Activated T-cell treated with anti-CD3 and anti-CD28 coated beads for 24 hours (primary cell): ENCODE results near the gene SELL.
A peak's percentile ranks its signal among the peaks of the same experiment; 100 is the strongest.
"Not testable (repeated sequence)": the region's sequence is repeated elsewhere in the genome, so short reads cannot be mapped to it uniquely, and the experiment has no call there.

Source experiments
- DNase-seq: peaks from one replicate; pipeline ENCODE4 v3.0.0-alpha.2; 2020; ENCODE audit warnings: low read depth

The SELL gene

GRCh38 chr1:169711469-169712308, at the start of gene SELL:
Gene SELL, minus strand, starts transcription at chr1:169711620. Its CDS starts 122 bp downstream, at chr1:169711498.
- DNase-seq = peak; percentile 74

- no peak for DNase-seq
Observed at GRCh38 chr1:169759038-169759437, 47.6 kb upstream of the SELL start.

DNA sequence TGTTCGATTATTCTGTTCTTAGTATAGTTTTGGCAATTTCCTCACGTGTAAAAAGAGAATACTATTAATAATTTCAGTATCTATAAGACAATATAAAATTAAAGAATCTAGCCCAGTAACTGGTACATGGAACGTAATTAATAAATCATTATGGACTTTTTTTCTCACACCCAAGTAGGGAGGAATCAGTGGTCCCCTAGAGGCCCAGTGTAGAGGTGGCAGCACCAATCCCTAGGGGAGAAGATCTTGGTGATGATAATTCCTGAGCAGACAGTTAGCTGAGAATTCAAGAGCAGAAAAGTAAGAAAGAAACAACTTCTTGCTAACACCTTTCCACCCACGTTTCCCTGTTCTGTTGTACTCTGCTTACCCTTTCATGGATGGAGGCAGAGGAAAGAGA, 42.1 kb upstream of the SELL start:
- DNase-seq = no peak

DNA sequence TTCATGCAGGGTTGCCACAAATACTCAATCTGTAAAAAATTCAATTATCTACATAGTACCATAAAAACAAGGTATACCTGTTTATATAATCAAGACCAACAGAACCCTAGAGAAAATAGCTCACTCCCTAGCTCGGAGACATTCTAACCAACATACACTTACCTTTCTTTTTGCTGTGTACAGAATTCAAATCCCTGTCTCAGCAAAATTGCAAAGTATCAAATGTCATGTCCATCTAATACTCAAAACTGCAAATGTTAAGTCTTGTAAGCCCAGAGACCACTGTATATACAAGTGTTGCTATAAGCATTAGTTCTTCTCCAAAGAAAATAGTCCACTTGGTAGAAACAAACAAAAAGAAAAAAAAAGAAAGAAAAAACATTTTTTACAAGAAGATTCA, 38.6 kb upstream of the SELL start:
- DNase-seq = no peak

- DNase-seq = no peak
Observed at GRCh38 chr1:169746550-169746949, 35.1 kb upstream of the SELL start.

DNA sequence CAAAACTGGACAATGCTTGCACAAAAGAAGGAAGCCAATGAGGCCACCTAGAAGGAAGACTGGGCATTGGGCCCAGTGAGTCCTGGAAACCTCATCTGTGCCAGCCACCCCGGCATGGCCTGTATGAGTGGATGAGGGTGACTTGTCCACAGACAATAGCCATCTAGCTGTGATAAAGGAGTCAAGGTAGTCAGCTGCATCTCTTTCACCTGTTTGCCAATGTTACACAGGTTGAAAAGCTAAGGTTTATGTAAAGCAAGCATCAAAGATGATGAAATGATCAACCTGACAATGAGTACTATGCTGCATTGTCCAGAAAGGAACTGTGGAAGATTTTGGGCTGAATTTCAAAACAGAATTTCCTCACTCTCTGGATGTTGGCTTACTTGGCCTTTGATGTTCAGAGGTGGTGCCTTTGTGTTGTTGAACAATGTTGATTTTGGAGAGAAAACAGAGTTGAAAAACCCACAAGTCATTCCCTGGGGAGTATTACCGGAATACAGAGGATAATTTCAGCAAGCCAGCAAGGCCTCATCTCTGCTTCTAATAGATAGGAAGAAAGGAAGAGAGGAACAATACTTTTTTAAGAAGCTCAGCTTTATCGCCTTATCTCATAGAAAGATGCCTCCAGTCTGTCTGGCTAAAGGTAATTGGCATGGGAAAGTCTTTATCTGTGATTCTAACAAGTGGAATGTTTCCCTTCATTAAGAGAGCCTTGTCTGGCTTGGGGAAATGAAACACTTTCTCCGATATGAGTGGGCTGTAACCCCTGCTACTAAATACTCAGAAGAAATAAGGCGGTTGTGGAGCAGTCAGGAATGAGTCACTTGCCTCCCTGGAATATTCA, 33.8 kb upstream of the SELL start:
- no peak for DNase-seq

DNA sequence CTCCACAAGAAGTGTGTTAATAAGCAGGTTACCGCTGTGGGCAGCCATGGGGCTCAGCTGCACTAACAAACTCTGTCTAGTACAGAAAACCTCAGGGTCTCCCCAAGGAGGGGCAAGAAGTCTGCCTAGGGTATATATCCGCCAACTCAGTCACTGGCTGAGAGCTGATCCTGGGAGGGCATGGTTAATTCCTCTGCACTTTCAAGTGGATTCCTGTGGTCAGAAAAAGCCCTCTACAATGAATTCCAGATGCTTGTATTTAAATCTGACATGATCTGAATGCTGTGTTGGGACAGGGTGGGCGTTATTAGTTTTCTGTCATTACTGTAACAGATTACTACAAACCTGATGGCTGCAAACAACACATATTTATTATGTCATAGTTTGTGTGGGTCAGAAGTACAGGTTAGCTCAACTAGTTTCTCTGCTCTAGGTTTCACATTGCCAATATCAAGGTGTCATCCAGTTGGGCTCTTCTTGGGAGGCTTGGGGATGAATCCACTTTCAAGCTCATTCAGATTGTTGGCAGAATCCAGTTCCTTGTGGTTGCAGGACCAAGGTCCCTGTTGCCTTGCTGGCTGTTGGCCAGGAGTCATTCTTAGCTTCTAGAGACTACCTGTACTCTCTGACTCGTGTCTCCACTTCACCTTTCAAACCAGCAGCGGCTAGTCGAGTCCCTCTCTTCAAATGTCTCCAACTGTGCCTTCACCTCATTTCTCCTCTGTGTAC, 30.4 kb upstream of the SELL start:
- no peak for DNase-seq

GRCh38 chr1:169739980-169740379, 28.6 kb upstream of the SELL start:
- no peak for DNase-seq

GRCh38 chr1:169733924-169734323, 22.5 kb upstream of the SELL start, which contains the start of gene SELE:
Gene SELE, minus strand, starts transcription at chr1:169734079. Its CDS starts 467 bp downstream, at chr1:169733612.
- no peak for DNase-seq

- no peak for DNase-seq
Observed at GRCh38 chr1:169731446-169731845, 20.0 kb upstream of the SELL start.

GRCh38 chr1:169729991-169730390, 18.6 kb upstream of the SELL start:
- no peak for DNase-seq

GRCh38 chr1:169727307-169727706, 15.9 kb upstream of the SELL start:
- no peak for DNase-seq

DNA sequence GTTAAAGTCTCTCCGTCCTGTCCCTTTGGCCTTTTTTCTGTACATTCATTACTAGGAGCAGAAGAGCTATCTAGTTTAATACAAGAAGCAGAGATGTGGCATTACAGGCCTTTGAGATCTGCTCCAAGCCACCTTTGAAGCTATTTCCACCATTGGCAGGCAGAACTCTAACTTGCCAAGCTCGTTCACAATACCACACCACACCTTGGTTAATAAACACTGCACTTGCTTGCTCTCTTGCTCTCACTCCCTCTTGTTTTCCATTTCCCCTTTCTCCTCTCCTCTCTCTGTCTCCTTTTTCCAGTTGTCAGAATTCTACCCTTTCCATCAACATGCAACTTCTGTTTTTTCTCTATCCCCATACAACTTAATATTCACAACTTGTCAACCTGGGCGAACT, 15.4 kb upstream of the SELL start:
- no peak for DNase-seq

GRCh38 chr1:169725930-169726329, 14.5 kb upstream of the SELL start:
- DNase-seq = no peak

GRCh38 chr1:169724168-169724567, 12.7 kb upstream of the SELL start:
- DNase-seq = no peak

DNA sequence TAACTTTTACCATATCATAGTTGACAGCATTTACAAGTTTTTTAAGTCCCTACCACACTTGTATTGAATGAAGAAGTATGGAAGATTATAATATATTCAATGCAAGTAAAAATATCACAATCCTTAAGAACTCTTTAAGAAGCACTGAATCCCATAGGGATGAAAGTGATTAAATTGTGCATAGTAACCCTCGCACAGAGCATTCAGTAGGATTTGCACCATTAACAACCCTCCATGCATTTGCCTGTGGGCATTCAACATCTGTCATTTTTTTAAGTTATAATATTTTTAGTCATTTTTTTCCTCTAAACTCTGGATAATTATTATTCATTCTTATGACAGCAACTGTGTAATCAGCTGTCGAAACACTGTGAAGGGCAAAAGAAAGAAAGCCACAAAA, 12.3 kb upstream of the SELL start:
- DNase-seq = no peak

DNA sequence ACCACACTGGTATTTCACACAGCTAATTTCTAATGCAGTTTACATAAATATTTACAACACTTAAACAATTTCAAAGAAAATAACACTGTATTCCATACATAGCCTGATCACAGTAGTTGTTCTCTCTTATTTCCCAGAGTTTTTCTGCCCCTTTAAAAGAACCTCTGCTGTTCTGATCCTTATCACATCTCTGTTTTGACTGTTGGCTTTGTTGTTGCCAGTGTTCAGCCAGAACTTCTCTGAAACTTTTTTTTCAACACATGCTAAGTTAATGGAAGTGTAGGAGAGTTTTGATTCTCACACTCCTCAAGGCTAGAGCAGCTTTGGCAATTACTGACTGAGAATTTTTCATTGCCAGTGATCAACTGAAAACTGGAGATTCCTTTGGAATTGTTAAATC, 11.4 kb upstream of the SELL start:
- DNase-seq = no peak

DNA sequence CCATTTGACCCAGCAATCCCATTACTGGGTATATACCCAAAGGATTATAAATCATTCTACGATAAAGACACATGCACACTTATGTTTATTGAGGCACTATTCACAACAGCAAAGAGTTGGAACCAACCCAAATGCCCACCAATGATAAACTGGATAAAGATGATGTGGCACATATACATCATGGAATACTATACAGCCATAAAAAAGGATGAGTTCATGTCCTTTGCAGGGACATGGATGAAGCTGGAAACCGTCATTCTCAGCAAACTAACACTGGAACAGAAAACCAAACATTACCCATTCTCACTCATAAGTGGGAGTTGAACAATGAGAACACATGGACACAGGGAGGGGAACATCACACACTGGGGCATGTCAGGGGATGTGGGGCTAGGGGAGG, 3.7 kb upstream of the SELL start:
- not testable (repeated sequence) for DNase-seq

GRCh38 chr1:169713090-169713489, 1.7 kb upstream of the SELL start:
- not testable (repeated sequence) for DNase-seq

DNA sequence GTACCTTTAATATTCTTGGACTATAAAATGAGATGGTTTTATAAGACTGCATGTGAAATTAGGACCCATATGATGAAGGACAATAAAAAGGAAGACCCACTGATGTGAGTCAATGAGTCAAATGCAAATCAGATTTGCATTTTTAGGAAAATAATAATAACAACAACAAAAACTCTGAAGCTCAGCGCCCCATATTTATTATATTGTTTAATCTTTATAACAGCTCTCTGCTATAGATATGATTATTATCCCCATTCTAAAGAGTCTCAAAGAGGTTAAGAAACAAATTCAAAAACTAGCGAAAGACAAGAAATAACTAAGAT, 850 bp upstream of the SELL start:
- DNase-seq = no peak

DNA sequence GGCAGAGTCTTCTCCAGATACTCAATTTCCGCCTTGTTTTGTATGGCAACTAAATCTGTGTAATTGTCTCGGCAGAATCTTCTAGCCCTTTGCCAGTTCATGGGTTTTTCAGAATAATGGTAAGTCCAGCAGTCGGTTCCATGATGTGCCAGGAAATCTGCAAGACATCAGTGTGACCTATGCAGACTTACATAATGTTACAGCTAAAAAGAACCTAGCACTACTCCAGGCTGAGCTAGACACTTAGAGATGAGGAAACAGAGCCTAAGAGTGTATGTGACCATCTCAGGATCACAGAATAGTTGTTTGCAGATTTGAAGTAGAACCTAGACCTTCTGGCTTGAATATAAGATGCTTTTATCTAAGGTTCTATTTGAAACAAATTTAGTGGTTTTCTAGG, 2.8 kb downstream of the SELL start:
- no peak for DNase-seq

- no peak for DNase-seq
Observed at GRCh38 chr1:169707912-169708604, 3.4 kb downstream of the SELL start.
